GM12878 (cell line): ENCODE results near the gene CD276. TPM values are rescaled to one million over a fixed set of nuclear protein-coding genes. Genes with fewer than 3 reads are reported as not detected.

Experiments used
- ATAC-seq: fragments of 200-7000 bp; cut with Tn5 transposase; 3 replicates; pipeline ENCODE4 v1.9.1; 2020; ENCODE audit warnings: mild to moderate bottlenecking, moderate library complexity
- BruUV-seq: library from RNA; stranded (reverse); fragments of 400-500 nt; replicated peaks from 2 replicates; lab custom pipeline; 2021; lab: Mats Ljungman, UMichigan
- CTCF ChIA-PET: fragments of 300-600 bp; sonication (Branson Sonifier 250); formaldehyde crosslinking; extraction: SDS; loops from one replicate; lab custom pipeline; 2021; ENCODE audit warnings: inconsistent platforms; lab: Yijun Ruan, JAX
- POLR2A ChIA-PET: fragments of 350-600 bp; formaldehyde crosslinking; extraction: SDS; loops from one replicate; lab custom pipeline; 2021; ENCODE audit warnings: inconsistent platforms; lab: Charles Lee
- RAD21 ChIA-PET: fragments of 300-600 bp; sonication (Branson Sonifier 250); formaldehyde crosslinking; loops from one replicate; lab custom pipeline; 2023; ENCODE audit warnings: antibody characterized with exemption; ENCODE audit not compliant: unreplicated experiment; lab: Charles Lee
- SMC1A ChIA-PET: fragments of 300-600 bp; sonication (Branson Sonifier 250); formaldehyde crosslinking; loops from one replicate; lab custom pipeline; 2023; ENCODE audit not compliant: unreplicated experiment, uncharacterized antibody; lab: Charles Lee
- DNase-seq: peaks from one replicate; pipeline ENCODE4 v3.0.0-alpha.2; 2011; ENCODE audit warnings: low read depth, low spot score
- FAIRE-seq: peaks from 3 replicates; lab custom pipeline; 2011; peaks lifted over from hg19 to GRCh38; lab: Jason Lieb, UNC
- H2AFZ ChIP-seq: 2 replicates; pipeline ENCODE4 v1.6.0; 2011; ENCODE audit warnings: low read depth, low read length, control low read depth; ENCODE audit not compliant: control insufficient read depth
- H3K27ac ChIP-seq: 2 replicates; pipeline ENCODE4 v1.5.1; 2011; ENCODE audit warnings: control low read depth; ENCODE audit not compliant: control insufficient read depth, insufficient read depth
- H3K27me3 ChIP-seq, 2 experiments: replicated peaks in 1 of 2; 2 replicates each; pipeline versions ENCODE4 v1.6.0 to v1.6.1; 2011; ENCODE audit warnings: low read length in 1 of 2; ENCODE audit not compliant: control insufficient read depth in 2 of 2, insufficient read depth in 2 of 2
- H3K36me3 ChIP-seq, 2 experiments: 2 replicates each; pipeline ENCODE4 v1.5.1; 2011; ENCODE audit warnings: low read length in 1 of 2; ENCODE audit not compliant: control insufficient read depth in 2 of 2, insufficient read depth in 2 of 2
- H3K4me1 ChIP-seq: 2 replicates; pipeline ENCODE4 v1.6.1; 2011; ENCODE audit warnings: mild to moderate bottlenecking, low read length, moderate library complexity, mixed read lengths; ENCODE audit not compliant: control insufficient read depth, insufficient read depth
- H3K4me2 ChIP-seq: 2 replicates; pipeline ENCODE4 v1.6.0; 2011; ENCODE audit warnings: control low read depth; ENCODE audit not compliant: control insufficient read depth, insufficient read depth
- H3K4me3 ChIP-seq: fragments of 200-600 bp; sonication (generic); 2 replicates; pipeline ENCODE4 v1.5.1; 2016
- H3K79me2 ChIP-seq: 2 replicates; pipeline ENCODE4 v1.6.0; 2011; ENCODE audit warnings: low read length; ENCODE audit not compliant: control insufficient read depth, insufficient read depth
- H3K9ac ChIP-seq: 2 replicates; pipeline ENCODE4 v1.8.0; 2011; ENCODE audit warnings: low read length, control low read depth, mixed read lengths; ENCODE audit not compliant: control insufficient read depth, insufficient read depth
- H3K9me3 ChIP-seq: replicated peaks from 3 replicates; pipeline ENCODE4 v1.5.1; 2011; ENCODE audit warnings: mild to moderate bottlenecking, low read length; ENCODE audit not compliant: control insufficient read depth, insufficient read depth
- H4K20me1 ChIP-seq: 2 replicates; pipeline ENCODE4 v1.6.0; 2011; ENCODE audit not compliant: control insufficient read depth, insufficient read depth
- ASH2L ChIP-seq: fragments of 300-600, 200-600 bp; sonication (generic); IDR thresholded peaks from 2 replicates; pipeline ENCODE4 v1.6.1; 2017; ENCODE audit warnings: low read depth, mild to moderate bottlenecking, borderline replicate concordance
- CHD2 ChIP-seq: IDR thresholded peaks from 2 replicates; pipeline ENCODE4 v1.6.1; 2011; ENCODE audit warnings: low read depth, low read length, improper control_type of control experiment, borderline replicate concordance
- ETV6 ChIP-seq, 2 experiments: fragments of 450-650 bp in 1 of 2; IDR thresholded peaks in 1 of 2; conservative IDR thresholded peaks in 1 of 2; 2 replicates each; pipeline ENCODE4 v1.6.1; 2014; ENCODE audit warnings: antibody characterized with exemption in 1 of 2, borderline replicate concordance in 1 of 2, low read depth in 1 of 2, mild to moderate bottlenecking in 1 of 2, moderate library complexity in 1 of 2
- IKZF1 ChIP-seq: fragments of 450-650 bp; conservative IDR thresholded peaks from 2 replicates; pipeline ENCODE4 v1.6.1; 2017; ENCODE audit warnings: antibody characterized with exemption, mild to moderate bottlenecking
- IKZF2 ChIP-seq, 2 experiments: fragments of 450-650 bp; IDR thresholded peaks; 2 replicates each; pipeline ENCODE4 v1.6.1; 2017; ENCODE audit warnings: mild to moderate bottlenecking in 2 of 2, moderate library complexity in 2 of 2
- POU2F2 ChIP-seq: IDR thresholded peaks from 3 replicates; pipeline ENCODE4 v1.6.1; 2011; ENCODE audit warnings: low read depth, mild to moderate bottlenecking, low read length, borderline replicate concordance
- SREBF1 ChIP-seq: IDR thresholded peaks from 2 replicates; pipeline ENCODE4 v1.6.1; 2012; ENCODE audit warnings: mild to moderate bottlenecking, low read length
- SRF ChIP-seq, 2 experiments: IDR thresholded peaks; 2 replicates each; pipeline ENCODE4 v1.6.1; 2011; ENCODE audit warnings: low read depth in 2 of 2, low read length in 2 of 2, mild to moderate bottlenecking in 1 of 2, moderate library complexity in 1 of 2
- TCF12 ChIP-seq: IDR thresholded peaks from 2 replicates; pipeline ENCODE4 v1.6.1; 2011; ENCODE audit warnings: low read depth, mild to moderate bottlenecking, low read length
- TCF3 ChIP-seq: IDR thresholded peaks from 2 replicates; pipeline ENCODE4 v1.6.1; 2012; ENCODE audit warnings: low read depth, mild to moderate bottlenecking, low read length, borderline replicate concordance; ENCODE audit not compliant: insufficient read depth
- TCF7 ChIP-seq: IDR thresholded peaks from 2 replicates; pipeline ENCODE4 v1.6.1; 2014; ENCODE audit warnings: antibody characterized with exemption, borderline replicate concordance
- ZBED1 ChIP-seq: IDR thresholded peaks from 2 replicates; pipeline ENCODE4 v1.6.1; 2016; ENCODE audit warnings: borderline replicate concordance
- ZBTB4 ChIP-seq: fragments of 450-650 bp; formaldehyde crosslinking; IDR thresholded peaks from 2 replicates; pipeline ENCODE4 v1.4.0; 2022; ENCODE audit warnings: mild to moderate bottlenecking, moderate library complexity
- ZNF592 ChIP-seq: fragments of 450-650 bp; IDR thresholded peaks from 2 replicates; pipeline ENCODE4 v1.6.1; 2017; ENCODE audit warnings: mild to moderate bottlenecking, moderate library complexity
- WGBS: methylation state at CpG from one replicate; pipeline ENCODE4 v1.1.6; 2016; ENCODE audit warnings: low lambda C conversion rate; ENCODE audit not compliant: insufficient replicate concordance, insufficient coverage; ENCODE audit errors: missing lambda C conversion rate; 5-methylcytosine and 5-hydroxymethylcytosine counted together
- in situ Hi-C: fragments of 300-500 bp; cut with MboI; formaldehyde crosslinking; loops from 9 replicates; pipeline ENCODE4 v1.14.3; 2018; ENCODE audit warnings: mixed read lengths
- intact Hi-C: fragments of 100-400 bp; cut with micrococcal nuclease; formaldehyde crosslinking; loops from one replicate; pipeline ENCODE4 v1.14.2; 2022; ENCODE audit not compliant: unreplicated experiment
- polyA plus RNA-seq, 11 experiments: library from polyadenylated mRNA; depleted of rRNA in 4 of 11; unstranded in 6 of 11; stranded (reverse) in 5 of 11; fragments of >200 nt; fragmentation: Nextera tagmentation in 4 of 11; fragmentation: Illumina TruSeq in 1 of 11; extraction: Ambion mirVana in 4 of 11; extraction: Trizol in 1 of 11; gene quantifications; 1 replicate in 1 of 11; 2 replicates in 10 of 11; pipeline versions ENCODE4 v1.2.1 to v1.2.3, GENCODE V29; 2011 to 2016; ENCODE audit warnings: inconsistent platforms in 2 of 11, missing spikeins in 2 of 11, low read depth in 1 of 11
- total RNA-seq, 4 experiments: library from RNA; depleted of rRNA in 3 of 4; stranded (reverse); fragments of >200 nt in 3 of 4; fragmentation: Illumina TruSeq in 1 of 4; extraction: Trizol in 1 of 4; gene quantifications; 2 replicates each; pipeline versions ENCODE4 v1.2.1 to v1.2.3, GENCODE V29; 2013 to 2021
- TF ChIP-seq, protein P1 (sequence below): fragments of 450-650 bp; IDR thresholded peaks from 2 replicates; pipeline ENCODE4 v1.6.1; 2016; ENCODE audit warnings: mild to moderate bottlenecking

Gene CD276
- total and polyA plus RNA-seq, 10 of the 15 experiments (the other 5 are each of a cell fraction or from before 2014, with no cell fraction given) = 0.11 to 3.0 (median 1.2) TPM

DNA sequence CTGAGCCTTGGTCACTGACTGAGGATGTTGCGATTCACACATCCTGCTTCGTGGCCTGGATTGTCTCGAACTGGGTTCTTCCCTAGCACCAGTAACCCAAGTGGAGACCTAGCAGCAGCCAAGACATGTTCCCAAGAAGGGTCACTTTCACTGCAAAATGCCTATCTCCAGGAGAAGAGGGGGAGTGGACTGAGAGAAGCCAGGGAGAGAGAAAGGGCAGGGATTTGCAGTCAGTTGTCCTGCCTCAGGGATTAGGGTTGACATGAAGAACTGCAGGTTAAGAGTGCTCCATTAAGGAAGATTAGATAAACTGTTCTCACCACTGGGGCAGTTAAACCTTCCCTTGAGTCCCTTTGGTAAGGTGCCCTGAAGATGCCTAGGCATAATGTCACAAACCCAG is 5.7 kb upstream of the CD276 start (continued):
- no peak for TF ChIP-seq ASH2L

DNA sequence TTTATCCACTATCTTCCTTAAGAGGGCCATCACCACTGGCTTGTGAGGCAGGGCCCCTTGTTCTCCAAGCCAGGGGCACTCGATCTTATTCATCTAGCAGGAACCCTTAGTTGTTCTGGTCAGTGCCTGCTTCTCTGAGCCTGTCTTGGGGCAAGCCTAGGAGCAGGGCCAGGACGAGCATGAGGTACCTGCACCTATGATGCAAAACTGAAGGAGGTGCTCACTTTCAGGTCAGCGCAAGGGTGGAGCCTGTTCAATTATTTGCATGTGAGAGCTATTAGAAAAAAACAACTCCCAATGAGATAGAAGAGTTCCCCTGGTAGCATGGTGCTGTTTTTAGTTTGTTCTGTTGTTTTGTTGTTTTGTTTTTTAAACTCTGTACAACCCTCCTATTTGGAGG is 5.0 kb upstream of the CD276 start:
- Histone ChIP-seq H4K20me1 (no peaks in the 10 kb centered on the region), H3K4me1 (no peaks in the 10 kb centered on the region), H3K4me2 (no peak overlapping the region), H3K4me3 (no peak overlapping the region), H3K9me3 (no peaks in the 10 kb centered on the region), H3K27me3 (peaks cover 0 to 3% of the 10 kb centered on the region in 2 experiments; a peak in 2 of 4 replicates), H3K79me2 (no peaks in the 10 kb centered on the region), H3K27ac (no peak overlapping the region), H2AFZ (no peak overlapping the region), H3K9ac (no peak overlapping the region), H3K36me3 (no peaks in the 10 kb centered on the region)
- CTCF ChIA-PET = interaction anchor here (1.1 to 3.7 kb wide), 4 partner anchors 12 to 44 kb away, joined by 4 to 103 read pairs (median 20); partner anchors contain the start of gene NPTN
- in situ Hi-C loops (no loop called here), intact Hi-C loops (no loop called here)
- FAIRE-seq (no peak), DNase-seq (no peak), ATAC-seq (no peak)
- SMC1A ChIA-PET = interaction anchor here (6.1 kb wide), 1 partner anchor 20 kb away, joined by 45 read pairs; no protein-coding TSS in a partner anchor
- 46% methylated on average over 3 of the region's 3 CpGs for WGBS
- RAD21 ChIA-PET = interaction anchor here (0.6 kb wide), 1 partner anchor 26 kb away, joined by 3 read pairs; no protein-coding TSS in a partner anchor
- POLR2A ChIA-PET = no interaction called here
- no TSS peak for BruUV-seq
- TF ChIP-seq ZNF592 (no peak), IKZF1 (no peak), TCF7 (no peak), ZBTB4 (CRISPR knock-in tag) (no peak), SREBF1 (no peak), CHD2 (no peak), ETV6 (conservative IDR thresholded peaks at IDR 0.05 in 1 of 2, IDR thresholded peaks at IDR 0.05 in 1 of 2; ENCODE audit: borderline replicate concordance in 1 of 2, low read depth in 1 of 2) (no peak), POU2F2 (no peak), TCF12 (no peak), SRF (IDR thresholded peaks at IDR 0.05; ENCODE audit: low read depth in 2 of 2, low read length in 2 of 2) (no peak), IKZF2 (IDR thresholded peaks at IDR 0.05) (no peak), TCF3 (no peak), ZBED1 (no peak)
- TF ChIP-seq, protein P1, sequence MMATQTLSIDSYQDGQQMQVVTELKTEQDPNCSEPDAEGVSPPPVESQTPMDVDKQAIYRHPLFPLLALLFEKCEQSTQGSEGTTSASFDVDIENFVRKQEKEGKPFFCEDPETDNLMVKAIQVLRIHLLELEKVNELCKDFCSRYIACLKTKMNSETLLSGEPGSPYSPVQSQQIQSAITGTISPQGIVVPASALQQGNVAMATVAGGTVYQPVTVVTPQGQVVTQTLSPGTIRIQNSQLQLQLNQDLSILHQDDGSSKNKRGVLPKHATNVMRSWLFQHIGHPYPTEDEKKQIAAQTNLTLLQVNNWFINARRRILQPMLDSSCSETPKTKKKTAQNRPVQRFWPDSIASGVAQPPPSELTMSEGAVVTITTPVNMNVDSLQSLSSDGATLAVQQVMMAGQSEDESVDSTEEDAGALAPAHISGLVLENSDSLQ = no peak
